ENCODE results near the gene NMS.
"Not testable (repeated sequence)": the region's sequence is repeated elsewhere in the genome, so short reads cannot be mapped to it uniquely, and the experiment has no call there.

NMS gene

GRCh38 chr2:100470182-100470581 is at the start of gene NMS:
Gene NMS (plus strand): TSS chr2:100470482. CDS start chr2:100470489, 7 bp downstream.
- peak; percentile 47 for DNase-seq

GRCh38 chr2:100422320-100423055 is 47.8 kb upstream of the NMS start:
- DNase-seq: peak; percentile 28

GRCh38 chr2:100423631-100424030 is 46.7 kb upstream of the NMS start:
- DNase-seq: no peak

DNA sequence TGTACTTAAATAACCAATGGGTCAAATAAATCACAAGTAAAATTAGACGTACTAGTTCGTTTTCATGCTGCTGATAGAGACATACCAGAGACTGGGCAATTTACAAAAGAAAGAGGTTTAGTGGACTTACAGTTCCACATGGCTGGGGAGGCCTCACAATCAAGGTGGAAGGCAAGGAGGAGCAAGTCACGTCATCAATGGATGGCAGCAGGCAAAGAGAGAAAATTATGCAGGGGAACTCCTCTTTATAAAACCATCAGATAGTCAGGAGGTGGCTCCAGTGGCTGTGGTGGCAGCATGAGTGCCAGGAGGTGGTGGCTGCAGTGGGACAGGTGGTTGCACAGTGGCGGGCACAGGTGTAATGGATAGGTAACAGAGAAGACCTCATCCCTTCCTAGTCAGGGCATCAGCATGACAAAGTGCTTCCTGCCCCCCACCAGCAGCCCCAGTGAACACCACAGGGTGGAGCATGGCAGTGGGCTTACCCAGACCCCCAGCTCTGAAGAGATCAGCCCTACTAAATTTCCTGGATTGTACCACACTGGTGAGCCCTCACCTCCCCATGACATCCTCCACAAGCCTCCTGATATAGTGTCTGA is 45.9 kb upstream of the NMS start:
- DNase-seq: no peak

- no peak for DNase-seq
Observed at GRCh38 chr2:100425107-100425506, 45.2 kb upstream of the NMS start.

DNA sequence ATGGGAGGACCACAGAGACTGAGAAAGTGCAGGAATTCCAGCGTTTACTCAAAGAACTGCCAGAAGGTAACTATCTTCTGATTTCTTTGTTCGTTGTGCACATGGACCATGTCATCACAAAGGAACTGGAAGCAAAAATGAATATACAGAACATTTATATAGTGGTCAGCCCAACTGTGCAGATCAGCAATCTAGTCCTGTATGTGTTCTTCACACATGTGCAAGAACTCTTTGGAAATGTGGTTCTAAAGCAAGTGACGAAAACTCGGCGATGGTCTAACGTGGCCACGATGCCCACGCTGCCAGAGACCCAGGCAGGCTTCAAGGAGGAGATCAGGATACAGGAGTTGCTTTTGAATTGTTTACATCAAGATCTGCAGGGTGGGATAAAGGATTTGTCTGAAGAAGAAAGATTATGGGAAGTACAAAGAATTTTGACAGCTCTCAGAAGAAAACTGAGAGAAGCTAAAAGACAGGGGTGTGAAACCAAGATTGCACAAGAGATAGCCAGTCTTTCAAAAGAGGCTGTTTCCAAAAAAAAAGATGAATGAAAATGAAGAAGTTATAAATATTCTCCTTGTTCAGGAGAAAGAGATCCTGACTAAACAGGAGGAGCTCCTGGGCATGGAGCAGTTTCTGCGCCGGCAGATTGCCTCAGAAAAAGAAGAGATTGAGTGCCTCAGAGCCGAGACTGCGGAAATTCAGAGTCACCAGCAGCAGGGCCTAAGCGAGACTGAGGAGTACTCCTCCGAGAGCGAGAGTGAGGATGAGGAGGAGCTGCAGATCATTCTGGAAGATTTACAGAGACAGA is 44.5 kb upstream of the NMS start:
- no peak for DNase-seq

GRCh38 chr2:100426384-100426720 is 43.9 kb upstream of the NMS start:
- DNase-seq: no peak

DNA sequence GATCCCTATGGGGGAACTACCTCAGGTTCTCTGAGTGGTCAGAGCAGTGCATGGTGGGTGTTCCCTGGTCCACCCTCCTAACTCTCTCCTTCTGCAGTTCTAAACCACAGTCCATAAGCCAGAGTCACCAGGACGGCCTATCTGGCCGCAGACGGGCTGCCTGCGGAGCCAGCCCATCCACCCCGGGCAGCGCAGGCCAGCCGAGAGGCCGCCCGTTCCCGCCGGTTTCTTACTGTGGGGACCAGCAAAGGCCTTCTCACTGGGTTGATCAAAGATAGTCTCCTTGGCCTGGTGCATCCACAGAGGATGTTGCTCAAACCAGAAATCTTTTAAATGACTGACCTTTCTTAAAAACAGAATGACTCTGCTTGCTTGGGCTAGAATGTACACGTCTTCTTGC is 43.2 kb upstream of the NMS start:
- DNase-seq: no peak

DNA sequence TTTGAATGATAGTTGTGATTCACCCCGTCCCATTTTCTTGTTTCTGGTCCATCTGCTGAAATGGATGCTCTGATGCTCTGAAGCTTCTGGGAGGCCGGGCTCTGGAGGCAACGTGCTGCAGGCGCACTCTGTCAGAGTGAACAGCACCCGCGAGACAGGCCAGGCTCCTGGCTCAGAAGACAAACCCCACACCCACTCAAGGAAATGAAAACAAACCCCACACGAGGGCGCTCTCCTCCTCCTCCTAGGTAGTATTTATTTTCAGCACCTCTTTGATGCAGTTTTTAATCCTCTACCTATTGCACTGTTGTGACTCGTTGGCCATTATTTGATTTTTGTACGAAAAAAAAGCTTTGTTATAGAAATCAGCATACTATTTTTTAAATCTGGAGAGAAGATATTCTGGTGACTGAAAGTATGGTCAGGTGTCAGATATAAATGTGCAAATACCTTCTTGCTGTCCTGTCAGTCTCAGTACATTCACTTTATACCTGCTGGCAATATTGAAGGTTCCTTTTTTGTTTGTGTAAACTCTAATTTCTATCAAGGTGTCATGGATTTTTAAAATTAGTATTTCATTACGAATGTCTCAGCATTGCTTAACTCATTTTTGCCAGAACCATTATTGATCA is 42.5 kb upstream of the NMS start:
- DNase-seq: peak; percentile 66

DNA sequence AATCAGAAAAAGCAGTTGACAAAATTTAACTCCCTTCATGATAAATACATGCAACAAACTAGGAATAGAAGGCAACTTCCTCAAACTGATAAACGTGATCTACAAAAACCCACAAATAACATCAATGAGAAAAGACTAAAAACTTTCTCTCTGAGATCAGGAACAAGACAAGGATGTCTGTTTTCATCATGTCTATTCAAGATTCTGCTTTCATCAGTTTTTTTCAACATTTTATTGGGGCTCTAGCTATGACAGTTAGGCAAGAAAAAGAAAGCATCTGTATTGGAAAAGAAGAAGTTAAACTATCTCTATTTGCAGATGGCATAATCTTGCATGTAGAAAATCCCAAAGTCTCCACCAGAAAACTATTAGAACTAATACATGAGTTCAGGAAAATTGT is 40.6 kb upstream of the NMS start:
- DNase-seq: no peak

- no peak for DNase-seq
Observed at GRCh38 chr2:100437751-100438150, 32.5 kb upstream of the NMS start.

DNA sequence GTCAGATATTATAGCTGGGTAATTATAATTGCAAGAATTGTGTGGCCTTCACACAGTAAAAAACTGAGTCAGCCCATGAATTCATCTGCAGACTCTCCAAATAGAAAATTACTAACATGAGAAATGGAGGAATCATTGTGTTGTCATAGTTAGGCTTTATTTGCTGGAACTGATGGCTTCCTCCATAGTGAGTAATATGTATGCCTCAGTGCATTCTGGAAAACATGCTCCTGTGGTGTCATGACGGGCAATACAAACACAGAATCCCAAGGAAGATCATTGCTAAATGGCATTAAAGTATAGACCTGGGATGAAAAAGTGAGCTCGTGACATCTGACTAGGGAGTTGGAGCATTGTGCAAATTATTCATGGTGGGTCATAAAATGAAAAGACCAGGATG is 23.6 kb upstream of the NMS start:
- DNase-seq: no peak

GRCh38 chr2:100451092-100451491 is 19.2 kb upstream of the NMS start:
- no peak for DNase-seq

DNA sequence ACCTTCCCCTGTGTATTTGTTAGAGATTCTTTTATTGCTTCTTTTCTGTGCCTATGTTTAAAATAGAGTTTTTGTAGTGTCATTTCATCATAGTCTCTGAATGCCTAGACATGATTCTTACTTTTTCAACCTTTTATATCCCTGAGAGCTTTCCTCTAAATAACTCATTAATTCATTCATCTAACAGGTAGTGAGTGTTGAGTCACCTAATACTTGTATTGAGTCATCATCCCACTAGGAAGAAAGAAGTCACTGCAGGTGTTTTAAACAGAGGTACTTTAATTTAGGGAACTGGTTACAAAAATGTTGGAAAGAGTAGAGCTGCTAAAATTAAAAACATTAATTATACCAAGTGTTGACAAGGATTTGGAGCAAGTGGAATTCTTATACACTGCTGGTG is 18.5 kb upstream of the NMS start:
- no peak for DNase-seq

GRCh38 chr2:100453853-100454252 is 16.4 kb upstream of the NMS start:
- DNase-seq: no peak

DNA sequence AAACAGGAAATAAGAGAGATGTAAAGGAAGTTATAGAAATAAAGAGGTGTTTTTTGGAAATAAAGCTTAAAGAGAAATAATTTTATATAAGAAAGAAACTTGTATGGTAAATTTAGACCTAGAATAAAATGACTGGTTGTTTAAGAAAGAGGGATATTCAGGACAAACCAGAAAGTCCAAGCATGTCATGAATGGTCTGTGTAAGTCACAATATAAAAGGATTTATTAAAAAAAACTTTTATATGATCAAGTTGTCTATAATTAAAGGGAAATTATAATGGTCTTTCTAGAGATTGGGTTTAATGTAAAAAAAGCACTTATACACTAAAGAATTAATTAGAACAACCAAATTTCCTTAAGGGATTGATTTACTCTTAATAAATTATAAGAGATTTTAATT is 13.9 kb upstream of the NMS start:
- DNase-seq: not testable (repeated sequence)

GRCh38 chr2:100460904-100461530 is 9.3 kb upstream of the NMS start:
- no peak for DNase-seq

- no peak for DNase-seq
Observed at GRCh38 chr2:100470898-100471514, 724 bp downstream of the NMS start.

DNA sequence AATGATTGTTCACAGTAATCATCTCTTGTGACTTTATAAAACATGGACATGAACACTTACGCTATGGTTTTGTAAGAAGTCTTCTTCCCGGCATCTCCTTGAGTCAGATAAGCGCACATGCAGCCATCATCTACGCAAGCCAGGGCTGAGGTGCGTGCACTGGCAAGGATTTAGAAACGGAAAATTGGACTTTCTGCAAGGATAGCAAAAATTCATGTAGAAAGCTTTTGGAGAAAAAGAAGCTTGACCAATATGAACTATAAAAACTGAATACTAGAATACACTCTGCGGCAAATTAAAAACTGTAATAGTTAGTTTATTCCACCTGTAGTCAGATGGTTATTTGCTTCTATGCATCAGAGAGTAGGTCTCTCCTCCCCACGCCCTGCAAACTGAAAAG is 6.3 kb downstream of the NMS start:
- DNase-seq: no peak

GRCh38 chr2:100482741-100483140 is 12.5 kb downstream of the NMS start:
- no peak for DNase-seq

- no peak for DNase-seq
Observed at GRCh38 chr2:100483895-100484294, 13.6 kb downstream of the NMS start.

DNA sequence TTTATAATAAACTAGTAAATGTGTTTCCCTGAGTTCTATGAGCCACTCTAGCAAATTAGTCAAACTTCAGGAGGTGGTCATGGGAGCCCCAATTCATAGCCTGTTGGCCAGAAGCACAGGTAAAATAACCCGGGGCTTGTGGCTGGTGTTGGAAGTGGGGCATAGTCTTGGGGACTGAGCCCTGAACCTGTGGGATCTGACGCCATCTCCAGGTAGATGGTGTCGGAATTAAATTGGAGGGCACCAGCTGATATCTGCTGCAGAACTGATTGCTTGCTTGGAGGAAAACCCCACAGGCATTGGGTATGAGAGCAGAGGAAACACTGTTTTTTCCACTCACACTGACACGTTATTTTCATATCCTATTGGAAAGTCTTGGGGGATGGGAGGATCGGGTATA is 14.1 kb downstream of the NMS start:
- peak; percentile 11 for DNase-seq

- no peak for DNase-seq
Observed at GRCh38 chr2:100485396-100485795, 15.1 kb downstream of the NMS start.
